Epithelial cell of proximal tubule (primary cell): ENCODE results near the gene PAX9. TPM values are rescaled to one million over a fixed set of nuclear protein-coding genes. Genes with fewer than 3 reads are reported as not detected.
"Not testable (repeated sequence)": the region's sequence is repeated elsewhere in the genome, so short reads cannot be mapped to it uniquely, and the experiment has no call there.

Experiments
- DNase-seq: peaks from one replicate; pipeline ENCODE4 v3.0.0-alpha.2; 2011; ENCODE audit warnings: low read depth
- H3K4me3 ChIP-seq: 2 replicates; pipeline ENCODE4 v1.5.1; 2011; ENCODE audit warnings: low read depth, mild to moderate bottlenecking, low read length
- total RNA-seq: library from RNA; depleted of rRNA; stranded (reverse); fragments of >200 nt; gene quantifications from 2 replicates; pipeline ENCODE4 v1.2.3, GENCODE V29; 2015
- TF ChIP-seq, protein P1 (sequence below): conservative IDR thresholded peaks from 2 replicates; pipeline ENCODE4 v1.5.1; 2012; ENCODE audit warnings: low read depth, mild to moderate bottlenecking, low read length

PAX9 gene
- total RNA-seq, 1 donor from 2014 or later = 0.12 TPM

GRCh38 chr14:36690311-36691040 lies 28.8 kb downstream of the PAX9 start:
- no peak overlapping the region for H3K4me3 ChIP-seq
- TF ChIP-seq, protein P1, sequence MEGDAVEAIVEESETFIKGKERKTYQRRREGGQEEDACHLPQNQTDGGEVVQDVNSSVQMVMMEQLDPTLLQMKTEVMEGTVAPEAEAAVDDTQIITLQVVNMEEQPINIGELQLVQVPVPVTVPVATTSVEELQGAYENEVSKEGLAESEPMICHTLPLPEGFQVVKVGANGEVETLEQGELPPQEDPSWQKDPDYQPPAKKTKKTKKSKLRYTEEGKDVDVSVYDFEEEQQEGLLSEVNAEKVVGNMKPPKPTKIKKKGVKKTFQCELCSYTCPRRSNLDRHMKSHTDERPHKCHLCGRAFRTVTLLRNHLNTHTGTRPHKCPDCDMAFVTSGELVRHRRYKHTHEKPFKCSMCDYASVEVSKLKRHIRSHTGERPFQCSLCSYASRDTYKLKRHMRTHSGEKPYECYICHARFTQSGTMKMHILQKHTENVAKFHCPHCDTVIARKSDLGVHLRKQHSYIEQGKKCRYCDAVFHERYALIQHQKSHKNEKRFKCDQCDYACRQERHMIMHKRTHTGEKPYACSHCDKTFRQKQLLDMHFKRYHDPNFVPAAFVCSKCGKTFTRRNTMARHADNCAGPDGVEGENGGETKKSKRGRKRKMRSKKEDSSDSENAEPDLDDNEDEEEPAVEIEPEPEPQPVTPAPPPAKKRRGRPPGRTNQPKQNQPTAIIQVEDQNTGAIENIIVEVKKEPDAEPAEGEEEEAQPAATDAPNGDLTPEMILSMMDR = no peak
- no peak for DNase-seq

- not testable (repeated sequence) for H3K4me3 ChIP-seq, DNase-seq
These were observed 37.8 kb downstream of the PAX9 start for GRCh38 chr14:36699420-36699819.

DNA sequence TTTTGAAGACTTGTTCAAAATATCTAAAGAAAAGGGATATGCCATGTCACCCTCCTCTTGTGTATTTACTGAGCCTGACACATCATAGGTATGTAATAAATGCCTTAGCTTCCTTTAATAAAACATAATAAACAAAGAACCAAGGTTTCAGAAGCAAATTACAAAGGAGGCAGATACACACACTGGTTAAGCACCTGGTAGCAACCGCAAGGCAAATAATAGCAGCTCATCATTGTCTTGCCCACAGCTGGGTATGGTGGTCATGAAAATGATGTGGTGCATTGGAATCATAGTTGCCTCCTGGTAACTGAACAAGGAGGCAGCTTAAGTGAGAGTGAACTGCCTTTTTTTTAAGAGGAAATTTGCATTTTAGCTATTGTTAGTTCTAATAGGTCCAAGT lies 39.0 kb downstream of the PAX9 start:
- TF ChIP-seq, protein P1 = no peak
- DNase-seq = no peak
- H3K4me3 ChIP-seq = no peak overlapping the region

DNA sequence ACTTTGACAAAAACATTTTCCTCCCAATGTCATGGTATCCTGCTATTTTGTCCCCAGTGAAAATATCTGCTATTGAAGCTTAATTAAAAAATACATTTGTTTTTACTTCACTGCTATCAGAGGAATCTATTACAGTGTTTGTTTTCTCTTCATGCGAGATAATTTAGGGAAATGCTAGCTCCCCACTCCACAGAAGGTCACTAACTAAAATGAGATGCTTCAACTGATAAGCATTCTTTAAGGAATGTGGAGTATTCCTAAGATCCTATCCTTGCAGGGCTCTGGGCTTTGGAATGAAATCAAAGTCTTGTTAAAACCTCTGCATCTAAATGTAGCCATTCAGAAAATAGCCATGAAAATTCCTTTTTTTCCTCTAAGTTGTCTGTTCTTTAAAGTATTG lies 39.5 kb downstream of the PAX9 start:
- H3K4me3 ChIP-seq = no peak overlapping the region
- DNase-seq = no peak
- TF ChIP-seq, protein P1 = no peak

DNA sequence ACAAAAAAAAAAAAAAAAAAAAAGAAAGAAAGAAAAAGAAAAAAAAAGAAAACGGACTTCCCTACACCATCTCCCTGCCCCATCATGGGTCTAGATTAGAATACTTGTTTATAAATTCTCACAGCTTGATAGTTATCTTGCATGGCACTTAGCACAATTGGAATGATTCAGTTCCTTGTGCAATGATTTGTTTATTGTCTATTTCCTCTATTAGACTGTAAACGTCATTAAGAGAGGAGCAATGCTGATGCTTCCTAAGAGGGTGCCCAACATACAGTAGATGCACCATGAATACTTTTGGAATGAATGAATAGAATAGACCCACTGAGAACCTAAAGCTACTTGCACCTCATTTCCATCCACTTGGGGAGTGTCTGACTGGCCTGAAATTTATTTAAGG lies 40.8 kb downstream of the PAX9 start:
- no peak overlapping the region for H3K4me3 ChIP-seq
- no peak for DNase-seq
- TF ChIP-seq, protein P1 = no peak

GRCh38 chr14:36707570-36707969 lies 45.9 kb downstream of the PAX9 start:
- no peak overlapping the region for H3K4me3 ChIP-seq
- TF ChIP-seq, protein P1 = no peak
- no peak for DNase-seq

DNA sequence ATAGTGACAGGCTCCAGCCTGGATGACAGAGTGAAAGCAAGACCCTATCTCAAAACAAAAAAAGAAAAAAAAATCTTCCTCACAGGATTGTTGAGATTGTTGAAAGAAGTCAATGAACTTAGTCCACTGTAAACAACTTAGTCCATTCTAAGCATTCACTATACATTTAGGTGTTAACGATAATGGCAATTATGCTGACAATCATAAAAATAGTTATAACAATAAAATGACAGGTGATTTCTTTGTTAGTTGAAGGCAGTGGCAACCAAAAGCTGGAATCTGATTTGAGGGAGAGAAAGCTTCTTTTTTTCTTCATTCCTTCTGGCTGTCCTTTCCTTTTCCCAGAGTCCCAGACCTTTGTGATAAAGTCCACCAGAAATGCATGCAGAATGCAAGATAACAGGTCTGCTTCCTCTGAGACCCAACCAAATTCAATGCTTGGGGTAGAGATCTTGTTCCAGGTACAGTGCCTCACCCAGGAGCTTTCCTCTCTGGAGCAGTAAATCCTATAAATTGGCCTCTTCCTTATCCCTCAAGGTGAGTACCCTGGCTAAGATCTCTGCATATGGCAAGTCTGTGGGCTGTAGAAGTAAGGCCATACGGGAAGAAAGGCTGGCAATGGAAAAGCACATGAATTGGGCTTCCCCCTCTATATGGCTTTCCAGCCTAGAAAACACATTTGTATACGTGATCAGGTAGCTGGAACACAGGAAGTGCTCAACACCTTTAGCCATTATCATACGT lies 52.5 kb downstream of the PAX9 start:
- DNase-seq = no peak
- no peak overlapping the region for H3K4me3 ChIP-seq
- TF ChIP-seq, protein P1 = no peak
